ACC112 (cell line): ENCODE data around the gene ANKFN1.

Experiments
- H2AFZ ChIP-seq: fragments of 200-600 bp; sonication (generic); one replicate; pipeline ENCODE4 v1.6.0; 2017; ENCODE audit warnings: antibody characterized with exemption, low read length; ENCODE audit not compliant: unreplicated experiment
- H3K27ac ChIP-seq: fragments of 200-600 bp; sonication (generic); 2 replicates; pipeline ENCODE4 v1.5.1; 2014; ENCODE audit warnings: low read depth, mild to moderate bottlenecking, antibody characterized with exemption, low read length, moderate library complexity
- H3K27me3 ChIP-seq: fragments of 200-600 bp; sonication (generic); 2 replicates; pipeline ENCODE4 v1.6.1; 2014; ENCODE audit warnings: mild to moderate bottlenecking, antibody characterized with exemption, low read length, moderate library complexity, mixed read lengths; ENCODE audit not compliant: insufficient read depth
- H3K36me3 ChIP-seq: fragments of 200-600 bp; sonication (generic); 2 replicates; pipeline ENCODE4 v1.6.1; 2016; ENCODE audit warnings: mild to moderate bottlenecking, antibody characterized with exemption, low read length, moderate library complexity, mixed read lengths; ENCODE audit not compliant: insufficient read depth
- H3K4me1 ChIP-seq: fragments of 200-600 bp; sonication (generic); one replicate; pipeline ENCODE4 v1.6.1; 2016; ENCODE audit warnings: low read length, mixed read lengths; ENCODE audit not compliant: insufficient read depth, unreplicated experiment, control insufficient read depth
- H3K4me3 ChIP-seq: fragments of 200-600 bp; sonication (generic); 2 replicates; pipeline ENCODE4 v1.5.1; 2014; ENCODE audit warnings: mild to moderate bottlenecking, low read depth, low read length
- H3K79me2 ChIP-seq: fragments of 200-600 bp; sonication (generic); one replicate; pipeline ENCODE4 v1.6.0; 2016; ENCODE audit warnings: low read length; ENCODE audit not compliant: control insufficient read depth, unreplicated experiment, insufficient read depth

ANKFN1 gene

DNA sequence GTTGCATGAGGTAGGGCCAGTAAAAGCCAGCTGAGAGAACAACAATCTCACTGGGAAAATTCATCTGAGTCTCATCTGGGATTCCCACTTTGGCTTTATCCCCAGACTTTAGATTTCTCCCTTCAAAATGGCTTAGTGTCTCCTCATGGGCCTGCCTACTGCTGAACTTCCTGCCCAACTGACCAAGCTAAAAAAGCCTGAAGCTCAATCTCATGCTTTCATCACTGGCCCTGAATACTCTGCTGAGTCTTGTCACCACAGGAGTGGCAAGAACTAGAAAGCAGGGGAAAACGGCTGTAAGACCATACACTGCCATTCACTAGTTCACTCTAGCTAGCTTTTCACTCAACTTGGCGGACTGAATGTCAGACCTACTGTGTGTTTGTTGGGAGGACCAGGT is 343.9 kb downstream of the ANKFN1 start:
- H3K36me3 ChIP-seq, result no peaks in the 10 kb centered on the region
- H3K27me3 ChIP-seq, result peaks cover 2% of the 10 kb centered on the region; the same call in 1 of the 2 replicates
- H3K4me3 ChIP-seq, result no peak overlapping the region
- no peaks in the 10 kb centered on the region for H3K79me2 ChIP-seq
- no peaks in the 10 kb centered on the region for H3K4me1 ChIP-seq
- H2AFZ ChIP-seq, result no peak overlapping the region
- no peak overlapping the region for H3K27ac ChIP-seq

DNA sequence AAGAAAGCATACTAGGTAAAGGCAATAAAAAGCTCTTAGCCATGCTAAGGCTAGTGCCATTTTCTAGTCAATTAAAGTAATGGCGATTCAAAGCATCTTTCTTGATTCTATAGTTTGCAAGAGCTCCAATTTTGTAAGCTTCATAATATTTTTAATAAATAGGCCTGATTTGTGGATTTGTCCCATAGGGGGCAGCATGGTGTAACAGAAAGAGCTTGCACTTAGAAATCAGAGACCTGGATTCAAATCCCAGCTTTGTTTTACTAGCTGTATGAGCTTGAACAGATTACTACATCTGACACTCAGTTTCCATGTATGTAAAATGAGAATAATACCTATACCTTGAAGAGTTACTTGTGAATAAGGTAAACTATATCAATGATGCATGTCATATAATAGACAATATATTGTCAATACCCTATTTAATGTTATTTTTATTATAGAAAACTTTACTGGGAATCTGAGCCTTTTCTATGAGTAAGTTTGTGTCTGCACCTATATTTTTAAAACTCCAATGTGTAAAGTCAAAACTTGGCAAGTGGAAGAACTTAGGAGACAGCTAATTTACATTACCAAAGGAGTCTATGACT is 346.6 kb downstream of the ANKFN1 start:
- no peak overlapping the region for H3K27ac ChIP-seq
- no peak overlapping the region for H2AFZ ChIP-seq
- no peak overlapping the region for H3K4me3 ChIP-seq
- peaks cover 5% of the 10 kb centered on the region; the same call in 1 of the 2 replicates for H3K27me3 ChIP-seq
- H3K36me3 ChIP-seq, result no peaks in the 10 kb centered on the region
- no peaks in the 10 kb centered on the region for H3K4me1 ChIP-seq
- no peaks in the 10 kb centered on the region for H3K79me2 ChIP-seq

DNA sequence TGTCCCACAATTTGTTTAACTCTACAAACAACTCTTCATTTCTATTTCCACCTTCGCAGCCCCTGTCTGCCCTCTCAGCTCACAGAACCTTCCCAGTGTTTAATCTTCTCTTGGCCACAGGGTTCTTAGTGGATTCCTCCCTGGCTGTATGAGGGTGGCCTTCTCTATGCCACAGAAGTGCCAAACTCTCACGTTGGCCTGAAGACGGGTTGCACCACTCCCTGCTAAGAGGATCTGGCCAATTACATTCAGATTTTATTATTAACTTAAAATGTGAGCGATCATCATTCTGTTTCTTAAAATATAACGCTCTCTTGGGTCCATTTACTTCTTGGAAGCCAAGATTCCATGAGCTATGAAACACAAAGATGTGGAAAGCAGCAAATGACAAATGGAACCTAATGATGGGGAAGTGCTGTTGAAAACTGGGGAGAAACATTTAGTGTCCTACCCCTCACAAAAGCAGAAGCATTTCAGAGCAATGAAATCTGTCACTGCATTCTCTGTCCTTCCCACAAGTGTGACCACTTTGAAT is 348.9 kb downstream of the ANKFN1 start:
- H3K4me3 ChIP-seq, result no peak overlapping the region

DNA sequence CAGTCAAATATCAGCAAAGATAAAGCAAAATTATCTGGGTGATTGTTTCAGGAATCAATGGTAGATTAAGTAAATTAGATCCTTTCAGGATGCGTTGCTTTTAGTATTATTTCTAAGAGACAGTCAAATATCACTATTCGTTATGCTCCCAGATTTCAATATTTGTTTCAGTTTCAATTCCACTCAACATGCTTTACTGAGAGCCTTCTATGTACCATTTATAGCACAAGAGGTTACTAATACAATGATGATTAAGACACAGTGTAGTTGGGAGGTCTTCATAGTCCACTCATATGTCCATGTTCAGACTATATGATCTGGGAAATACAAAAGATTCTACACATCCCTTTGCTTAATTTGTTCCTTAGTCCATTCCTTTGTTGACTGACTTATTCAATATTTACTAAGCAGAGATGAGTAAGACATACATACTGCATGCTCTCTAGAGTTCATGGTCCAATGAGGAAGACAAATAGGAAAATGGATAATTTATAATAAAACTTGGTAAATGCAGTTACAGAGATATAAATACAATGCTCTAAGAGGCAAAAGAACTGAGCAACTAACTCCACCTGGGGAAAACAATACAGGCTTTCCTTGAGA is 352.0 kb downstream of the ANKFN1 start:
- H3K36me3 ChIP-seq, result no peaks in the 10 kb centered on the region
- H3K27ac ChIP-seq, result no peak overlapping the region
- no peaks in the 10 kb centered on the region for H3K4me1 ChIP-seq
- H2AFZ ChIP-seq, result no peak overlapping the region
- H3K79me2 ChIP-seq, result no peaks in the 10 kb centered on the region
- peaks cover 23% of the 10 kb centered on the region for H3K27me3 ChIP-seq
- H3K4me3 ChIP-seq, result no peak overlapping the region

More for the DNA sequence above, 348.9 kb downstream of the ANKFN1 start:
- no peaks in the 10 kb centered on the region for H3K4me1 ChIP-seq
- no peak overlapping the region for H2AFZ ChIP-seq
- H3K27me3 ChIP-seq, result peaks cover 5% of the 10 kb centered on the region; the same call in 1 of the 2 replicates
- H3K79me2 ChIP-seq, result no peaks in the 10 kb centered on the region
- H3K27ac ChIP-seq, result no peak overlapping the region
- no peaks in the 10 kb centered on the region for H3K36me3 ChIP-seq

DNA sequence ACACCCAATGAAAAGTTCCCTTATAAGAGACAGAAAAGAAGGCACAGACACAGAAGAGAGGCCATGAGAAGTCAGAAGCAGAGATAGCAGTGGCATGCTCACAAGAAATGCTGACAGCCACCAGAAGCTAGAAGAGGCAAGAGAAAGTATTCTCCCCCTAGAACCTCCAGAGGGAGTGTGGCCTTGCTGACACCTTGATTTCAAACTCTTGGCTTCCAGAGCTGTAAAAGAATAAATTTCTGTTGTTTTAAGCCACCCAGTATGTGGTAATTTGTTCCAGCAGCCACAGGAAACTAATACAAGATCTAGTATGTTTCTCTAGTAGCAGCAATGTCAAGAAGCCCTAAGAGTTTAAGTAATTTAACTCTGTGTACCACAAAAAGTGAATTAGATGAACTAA is 353.1 kb downstream of the ANKFN1 start:
- Histone ChIP-seq H2AFZ (no peak overlapping the region), H3K27ac (no peak overlapping the region), H3K36me3 (no peaks in the 10 kb centered on the region), H3K4me1 (no peaks in the 10 kb centered on the region), H3K4me3 (no peak overlapping the region), H3K79me2 (no peaks in the 10 kb centered on the region), H3K27me3 (peaks cover 23% of the 10 kb centered on the region)

DNA sequence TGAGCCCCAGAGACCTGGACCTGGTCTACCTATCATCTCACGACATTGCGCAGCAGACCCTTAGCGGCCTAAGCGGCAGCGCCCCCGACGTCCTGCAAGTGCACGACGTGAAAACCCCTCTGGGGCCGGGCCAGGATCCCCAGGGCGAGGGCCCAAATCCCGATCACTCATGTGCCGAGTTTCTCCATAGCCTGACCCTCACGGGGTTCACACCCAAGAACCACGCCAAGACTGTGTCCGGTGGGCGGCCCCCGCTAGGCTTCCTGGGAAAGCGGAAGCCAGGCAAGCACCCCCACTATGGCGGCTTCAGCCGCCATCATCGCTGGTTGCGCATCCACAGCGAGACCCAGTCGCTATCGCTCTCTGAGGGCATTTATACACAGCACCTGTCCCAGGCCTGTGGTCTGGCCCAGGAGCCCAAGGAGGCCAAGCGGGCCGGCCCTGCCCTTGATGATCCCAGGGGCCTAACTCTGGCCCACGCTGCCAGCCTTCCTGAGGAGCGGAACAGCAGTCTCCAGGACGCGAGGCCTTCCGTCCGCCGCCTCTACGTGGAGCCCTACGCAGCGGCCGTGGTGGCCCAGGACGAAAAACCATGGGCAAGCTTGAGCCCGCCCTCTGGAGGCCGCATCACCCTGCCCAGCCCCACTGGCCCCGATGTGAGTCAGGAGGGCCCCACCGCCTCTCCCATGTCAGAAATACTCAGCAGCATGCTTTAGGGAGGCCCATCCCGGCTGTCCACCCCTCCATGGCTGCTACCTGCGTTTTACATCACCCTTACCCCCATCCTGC is 357.5 kb downstream of the ANKFN1 start:
- H2AFZ ChIP-seq, result no peak overlapping the region
- no peaks in the 10 kb centered on the region for H3K4me1 ChIP-seq
- H3K27ac ChIP-seq, result no peak overlapping the region
- no peaks in the 10 kb centered on the region for H3K36me3 ChIP-seq
- no peaks in the 10 kb centered on the region for H3K79me2 ChIP-seq
- peaks cover 33% of the 10 kb centered on the region for H3K27me3 ChIP-seq
- no peak overlapping the region for H3K4me3 ChIP-seq

DNA sequence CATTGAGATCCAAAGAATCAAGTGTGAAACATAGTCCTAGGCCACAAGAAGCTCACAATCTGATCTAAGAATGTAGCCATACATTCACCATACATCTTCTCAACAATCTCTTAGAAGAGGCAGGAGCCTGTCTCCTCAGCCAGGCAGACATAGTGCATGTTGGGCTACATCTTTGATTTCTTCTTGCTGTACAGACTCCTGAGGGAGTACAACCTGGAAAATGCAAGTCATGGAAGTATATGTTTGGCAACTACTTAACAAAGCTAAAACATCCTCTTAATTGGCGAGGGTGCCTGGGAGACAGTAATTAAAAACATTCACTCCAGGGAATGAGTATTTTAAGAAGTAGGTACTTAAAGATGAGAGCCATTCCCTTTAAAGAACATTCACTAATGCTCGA is 361.0 kb downstream of the ANKFN1 start:
- Histone ChIP-seq H3K27ac (no peak overlapping the region), H3K79me2 (no peaks in the 10 kb centered on the region), H3K36me3 (no peaks in the 10 kb centered on the region), H2AFZ (no peak overlapping the region), H3K27me3 (peaks cover 32% of the 10 kb centered on the region), H3K4me3 (no peak overlapping the region), H3K4me1 (no peaks in the 10 kb centered on the region)

DNA sequence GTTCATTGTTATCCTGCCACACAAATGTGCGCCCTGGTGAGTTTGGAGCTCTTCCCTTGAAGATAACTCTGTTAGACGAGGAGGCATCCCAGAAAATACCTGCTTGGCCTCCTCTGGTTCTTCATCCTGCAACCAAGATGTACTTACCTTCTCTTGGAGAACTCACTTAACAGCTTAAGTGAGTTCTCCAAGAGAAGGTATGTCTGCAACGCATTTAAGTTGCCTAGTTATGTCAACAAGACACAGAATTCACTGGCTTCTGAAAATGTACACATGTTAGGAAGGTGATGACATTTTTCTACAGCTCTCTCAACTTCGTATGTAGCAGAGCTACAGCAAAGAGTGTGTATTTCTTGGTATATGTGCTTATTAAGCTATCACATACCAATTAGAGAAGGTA is 361.6 kb downstream of the ANKFN1 start:
- no peaks in the 10 kb centered on the region for H3K79me2 ChIP-seq
- H3K4me1 ChIP-seq, result no peaks in the 10 kb centered on the region
- no peak overlapping the region for H3K27ac ChIP-seq
- H3K27me3 ChIP-seq, result peaks cover 29% of the 10 kb centered on the region
- H3K36me3 ChIP-seq, result no peaks in the 10 kb centered on the region
- H3K4me3 ChIP-seq, result no peak overlapping the region
- no peak overlapping the region for H2AFZ ChIP-seq

DNA sequence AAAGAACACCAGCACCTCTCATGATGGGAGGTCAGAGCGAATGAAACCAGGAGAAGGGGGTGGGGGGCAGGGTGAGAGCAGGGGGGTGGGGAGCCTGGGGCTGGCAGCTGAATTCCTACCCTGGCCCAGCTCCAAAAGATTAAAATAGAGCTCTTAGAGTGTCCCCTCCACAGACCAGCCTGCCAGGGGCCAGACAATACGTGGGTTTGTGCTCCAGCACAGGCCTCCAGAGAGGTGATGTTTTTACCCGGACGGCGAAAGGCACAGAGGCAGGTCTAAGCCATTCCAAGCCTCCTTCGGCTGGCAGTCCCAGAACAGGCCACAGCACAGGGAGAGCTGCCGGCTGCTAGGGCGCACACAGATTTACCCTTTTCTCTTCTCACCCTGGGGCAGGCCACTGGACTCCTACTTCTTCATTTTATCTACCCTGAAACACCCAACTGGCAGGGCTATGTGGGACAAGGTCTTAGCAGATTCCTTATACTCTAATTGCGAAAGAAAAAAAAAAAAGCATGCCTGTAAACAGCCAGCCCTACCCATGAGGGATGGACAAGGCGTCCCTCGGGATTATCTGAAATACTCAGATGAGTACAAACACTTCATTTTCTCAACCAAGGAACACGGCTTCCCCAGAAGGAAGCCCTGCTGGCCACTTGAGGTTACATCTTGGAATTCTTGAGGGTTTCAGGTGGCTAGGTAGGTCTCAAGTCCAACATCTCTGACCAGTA is 368.3 kb downstream of the ANKFN1 start:
- Histone ChIP-seq H3K79me2 (no peaks in the 10 kb centered on the region), H3K4me3 (no peak overlapping the region), H3K27me3 (peaks cover 26% of the 10 kb centered on the region), H3K4me1 (no peaks in the 10 kb centered on the region), H3K27ac (no peak overlapping the region), H3K36me3 (no peaks in the 10 kb centered on the region), H2AFZ (no peak overlapping the region)

DNA sequence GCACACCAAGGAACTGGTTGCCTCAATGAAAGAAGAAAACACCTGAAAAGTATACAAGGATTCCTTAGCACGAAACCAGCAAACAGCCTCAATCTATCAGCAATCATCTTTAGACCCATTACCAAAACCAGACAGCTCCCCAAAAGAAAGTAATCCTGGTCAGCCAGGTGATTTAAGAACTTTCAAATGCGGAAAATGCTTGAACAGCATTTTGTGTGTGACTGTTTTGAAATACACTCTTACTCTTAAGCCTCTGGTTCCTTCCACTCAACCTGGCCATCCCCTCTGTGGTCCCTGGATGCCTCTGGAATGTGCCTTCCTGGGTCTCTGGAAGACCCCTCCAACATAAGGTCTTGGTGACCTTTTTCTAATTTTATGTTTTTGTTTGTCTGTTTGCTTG is 369.8 kb downstream of the ANKFN1 start:
- Histone ChIP-seq H3K27ac (no peak overlapping the region), H3K4me1 (no peaks in the 10 kb centered on the region), H2AFZ (no peak overlapping the region), H3K27me3 (peaks cover 29% of the 10 kb centered on the region), H3K4me3 (no peak overlapping the region), H3K36me3 (no peaks in the 10 kb centered on the region), H3K79me2 (no peaks in the 10 kb centered on the region)
